Measurements from ENCODE around the gene NKAIN1.

DNA sequence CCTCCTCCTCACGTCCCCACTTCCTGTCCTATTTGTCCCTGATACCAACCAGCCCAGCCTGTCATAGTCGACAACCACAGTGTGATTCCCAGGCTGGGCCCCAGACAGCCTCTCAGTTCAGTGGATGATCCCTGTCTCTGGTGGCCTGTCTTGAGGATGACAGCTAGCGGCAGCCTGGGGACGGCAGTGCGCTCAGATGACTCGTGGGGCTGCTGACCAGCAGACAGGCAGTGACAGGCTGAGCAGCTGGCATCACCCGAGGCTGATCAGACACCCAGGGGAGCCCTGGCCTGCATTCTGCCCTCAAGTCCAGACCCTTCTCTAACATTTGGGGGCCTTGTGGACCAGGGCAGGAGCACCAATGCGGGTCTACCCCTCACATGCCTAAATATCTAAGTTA lies 21.0 kb downstream of the NKAIN1 start:
- TF ChIP-seq POLR2A (IDR thresholded peaks at IDR 0.05; ENCODE audit: low read length) (no peak), EP300 (IDR thresholded peaks at IDR 0.05) (no peak), CBX8 (IDR thresholded peaks at IDR 0.05) (no peak), JUN (IDR thresholded peaks at IDR 0.05) (no peak), EHMT2 (IDR thresholded peaks at IDR 0.05; ENCODE audit: low read depth) (no peak), SMC3 (IDR thresholded peaks at IDR 0.05) (no peak), CHD2 (IDR thresholded peaks at IDR 0.05; ENCODE audit: low read length, partially characterized antibody) (no peak), RCOR1 (IDR thresholded peaks at IDR 0.05; ENCODE audit: low read depth, low read length) (no peak), MAFK (IDR thresholded peaks at IDR 0.05; ENCODE audit: partially characterized antibody) (no peak), RFX5 (IDR thresholded peaks at IDR 0.05) (no peak)
- TF ChIP-seq, protein P1, sequence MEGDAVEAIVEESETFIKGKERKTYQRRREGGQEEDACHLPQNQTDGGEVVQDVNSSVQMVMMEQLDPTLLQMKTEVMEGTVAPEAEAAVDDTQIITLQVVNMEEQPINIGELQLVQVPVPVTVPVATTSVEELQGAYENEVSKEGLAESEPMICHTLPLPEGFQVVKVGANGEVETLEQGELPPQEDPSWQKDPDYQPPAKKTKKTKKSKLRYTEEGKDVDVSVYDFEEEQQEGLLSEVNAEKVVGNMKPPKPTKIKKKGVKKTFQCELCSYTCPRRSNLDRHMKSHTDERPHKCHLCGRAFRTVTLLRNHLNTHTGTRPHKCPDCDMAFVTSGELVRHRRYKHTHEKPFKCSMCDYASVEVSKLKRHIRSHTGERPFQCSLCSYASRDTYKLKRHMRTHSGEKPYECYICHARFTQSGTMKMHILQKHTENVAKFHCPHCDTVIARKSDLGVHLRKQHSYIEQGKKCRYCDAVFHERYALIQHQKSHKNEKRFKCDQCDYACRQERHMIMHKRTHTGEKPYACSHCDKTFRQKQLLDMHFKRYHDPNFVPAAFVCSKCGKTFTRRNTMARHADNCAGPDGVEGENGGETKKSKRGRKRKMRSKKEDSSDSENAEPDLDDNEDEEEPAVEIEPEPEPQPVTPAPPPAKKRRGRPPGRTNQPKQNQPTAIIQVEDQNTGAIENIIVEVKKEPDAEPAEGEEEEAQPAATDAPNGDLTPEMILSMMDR (IDR thresholded peaks at IDR 0.05) = no peak
- TF ChIP-seq, protein P2, sequence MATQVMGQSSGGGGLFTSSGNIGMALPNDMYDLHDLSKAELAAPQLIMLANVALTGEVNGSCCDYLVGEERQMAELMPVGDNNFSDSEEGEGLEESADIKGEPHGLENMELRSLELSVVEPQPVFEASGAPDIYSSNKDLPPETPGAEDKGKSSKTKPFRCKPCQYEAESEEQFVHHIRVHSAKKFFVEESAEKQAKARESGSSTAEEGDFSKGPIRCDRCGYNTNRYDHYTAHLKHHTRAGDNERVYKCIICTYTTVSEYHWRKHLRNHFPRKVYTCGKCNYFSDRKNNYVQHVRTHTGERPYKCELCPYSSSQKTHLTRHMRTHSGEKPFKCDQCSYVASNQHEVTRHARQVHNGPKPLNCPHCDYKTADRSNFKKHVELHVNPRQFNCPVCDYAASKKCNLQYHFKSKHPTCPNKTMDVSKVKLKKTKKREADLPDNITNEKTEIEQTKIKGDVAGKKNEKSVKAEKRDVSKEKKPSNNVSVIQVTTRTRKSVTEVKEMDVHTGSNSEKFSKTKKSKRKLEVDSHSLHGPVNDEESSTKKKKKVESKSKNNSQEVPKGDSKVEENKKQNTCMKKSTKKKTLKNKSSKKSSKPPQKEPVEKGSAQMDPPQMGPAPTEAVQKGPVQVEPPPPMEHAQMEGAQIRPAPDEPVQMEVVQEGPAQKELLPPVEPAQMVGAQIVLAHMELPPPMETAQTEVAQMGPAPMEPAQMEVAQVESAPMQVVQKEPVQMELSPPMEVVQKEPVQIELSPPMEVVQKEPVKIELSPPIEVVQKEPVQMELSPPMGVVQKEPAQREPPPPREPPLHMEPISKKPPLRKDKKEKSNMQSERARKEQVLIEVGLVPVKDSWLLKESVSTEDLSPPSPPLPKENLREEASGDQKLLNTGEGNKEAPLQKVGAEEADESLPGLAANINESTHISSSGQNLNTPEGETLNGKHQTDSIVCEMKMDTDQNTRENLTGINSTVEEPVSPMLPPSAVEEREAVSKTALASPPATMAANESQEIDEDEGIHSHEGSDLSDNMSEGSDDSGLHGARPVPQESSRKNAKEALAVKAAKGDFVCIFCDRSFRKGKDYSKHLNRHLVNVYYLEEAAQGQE (IDR thresholded peaks at IDR 0.05) = no peak
- TF ChIP-seq, protein P3, sequence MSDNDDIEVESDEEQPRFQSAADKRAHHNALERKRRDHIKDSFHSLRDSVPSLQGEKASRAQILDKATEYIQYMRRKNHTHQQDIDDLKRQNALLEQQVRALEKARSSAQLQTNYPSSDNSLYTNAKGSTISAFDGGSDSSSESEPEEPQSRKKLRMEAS (IDR thresholded peaks at IDR 0.05) = no peak

All from A549 (cell line).